NCI-H345 (cell line): Measurements from ENCODE around the gene AGPS.
"Not testable (repeated sequence)": the region's sequence is repeated elsewhere in the genome, so short reads cannot be mapped to it uniquely, and the experiment has no call there.

Experiments used
- DNase-seq: peaks from one replicate; lab custom pipeline; 2025; lab: John Stamatoyannopoulos, UW

The AGPS gene

DNA sequence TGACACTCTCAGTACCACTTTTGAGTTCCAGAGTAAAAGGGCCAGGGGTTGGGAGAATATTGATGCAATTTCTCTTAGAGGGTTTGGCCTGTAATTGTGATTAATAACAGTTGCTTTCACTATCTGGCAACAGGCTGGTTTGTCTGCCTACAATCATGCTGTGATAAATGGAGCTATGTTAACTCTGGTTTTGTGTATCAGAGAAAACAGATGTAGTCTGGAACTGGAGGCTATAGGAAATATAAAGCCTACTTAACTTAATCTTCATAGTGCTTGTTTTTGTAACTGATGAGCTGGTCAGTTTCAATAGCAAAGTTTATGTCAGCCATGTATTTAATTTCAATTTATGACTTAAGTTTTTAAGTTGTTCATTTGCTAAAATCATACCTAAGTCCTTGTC is 138.0 kb downstream of the AGPS start:
- no peak for DNase-seq

DNA sequence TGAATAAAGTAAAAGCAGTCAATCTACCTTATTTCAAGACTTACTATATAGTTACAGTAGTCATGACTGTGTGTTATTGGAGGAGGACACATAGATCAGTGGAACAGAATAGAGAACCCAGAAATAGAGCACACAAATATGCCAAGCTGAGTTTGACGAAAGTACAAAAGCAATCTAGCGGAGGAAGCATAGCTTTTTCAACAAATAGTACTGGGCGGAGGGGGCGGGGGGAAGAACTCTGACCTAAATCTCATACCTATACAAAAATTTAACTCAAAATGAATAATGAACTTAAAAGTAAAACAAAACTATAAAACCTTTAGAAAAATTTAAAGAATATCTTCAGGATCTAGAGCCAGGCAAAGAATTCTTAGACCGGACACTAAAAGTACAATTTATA is 139.1 kb downstream of the AGPS start:
- DNase-seq: no peak

- no peak for DNase-seq
These were observed 140.0 kb downstream of the AGPS start for GRCh38 chr2:177532567-177532966.

DNA sequence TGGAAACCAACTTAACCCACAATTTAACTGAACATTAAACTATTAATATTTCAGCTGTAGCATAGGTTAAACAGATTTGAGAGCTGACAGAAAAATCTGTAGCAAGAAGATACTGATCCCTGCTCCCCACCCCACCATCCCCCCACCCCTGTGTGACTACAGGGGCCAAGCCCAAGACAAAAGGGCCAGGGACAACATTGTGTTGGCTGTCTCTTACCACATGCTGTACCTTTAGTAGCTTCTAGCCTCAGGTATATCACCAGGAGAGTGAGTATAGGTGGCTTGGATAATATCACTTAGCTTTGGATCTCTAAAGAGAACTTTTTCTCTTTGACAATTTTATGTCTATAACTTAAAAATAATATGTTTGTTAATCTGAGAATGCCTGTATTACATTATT is 140.7 kb downstream of the AGPS start:
- DNase-seq: no peak

DNA sequence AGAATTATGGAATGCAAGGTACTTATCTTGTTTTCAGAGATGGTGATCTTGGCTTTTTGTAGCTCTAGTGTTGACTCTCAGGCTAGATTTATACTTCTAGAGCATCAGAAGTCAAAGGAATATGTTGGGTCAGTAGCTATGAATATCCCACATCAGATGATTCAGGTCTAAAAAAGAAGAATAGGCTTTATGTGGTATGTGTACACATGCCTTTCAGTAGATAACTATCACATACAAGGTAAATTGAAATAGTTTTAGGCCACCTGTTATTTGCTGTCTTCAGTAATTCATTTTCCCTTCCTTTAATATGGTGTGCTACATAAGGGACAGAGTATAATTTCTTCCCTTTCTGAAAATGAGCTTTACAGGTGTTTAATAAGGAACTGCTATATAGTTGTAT is 142.4 kb downstream of the AGPS start:
- no peak for DNase-seq

- DNase-seq: peak; percentile 47
These were observed 143.5 kb downstream of the AGPS start for GRCh38 chr2:177535958-177536504.

DNA sequence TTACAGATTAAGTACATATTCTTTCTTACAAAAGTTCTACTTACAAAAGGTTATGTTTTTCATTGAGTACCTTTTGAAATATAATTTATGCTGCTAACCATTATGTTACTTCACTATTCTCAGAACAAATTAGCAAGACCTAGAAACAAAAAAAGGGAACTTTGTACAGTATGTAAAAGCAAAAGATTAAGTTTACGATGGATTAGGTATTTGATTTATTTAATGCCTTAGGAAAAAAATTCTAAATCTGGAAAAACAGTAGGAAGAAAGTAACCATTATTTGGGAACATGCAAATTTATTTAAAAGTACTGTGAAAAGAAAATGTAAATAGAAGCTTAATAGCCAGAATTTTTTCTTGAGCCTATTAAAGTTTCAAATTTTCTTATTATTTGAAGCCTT is 144.6 kb downstream of the AGPS start:
- DNase-seq: no peak

GRCh38 chr2:177537636-177538035 is 145.1 kb downstream of the AGPS start:
- no peak for DNase-seq

GRCh38 chr2:177538323-177538722 is 145.8 kb downstream of the AGPS start:
- no peak for DNase-seq

DNA sequence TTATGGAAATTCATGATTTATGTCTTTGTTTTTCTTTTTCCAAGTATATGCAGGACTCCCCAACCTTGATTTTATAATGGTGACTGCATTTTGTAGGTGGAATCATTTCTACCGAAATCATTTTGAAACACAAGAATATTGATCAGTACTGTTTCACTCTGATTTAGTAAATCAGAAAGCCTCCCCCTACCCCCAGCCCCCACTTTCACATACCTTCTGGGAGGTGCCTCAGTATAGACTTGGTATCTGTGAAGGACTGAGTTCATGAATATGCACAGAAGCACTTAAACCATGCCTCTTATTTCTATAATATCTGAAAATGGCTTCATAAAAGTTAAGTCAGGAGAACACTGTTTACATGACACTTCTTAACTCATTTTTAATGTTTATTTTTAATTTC is 147.7 kb downstream of the AGPS start:
- no peak for DNase-seq

- no peak for DNase-seq
These were observed 148.9 kb downstream of the AGPS start for GRCh38 chr2:177541258-177541991.

GRCh38 chr2:177542396-177542795 is 149.8 kb downstream of the AGPS start:
- DNase-seq: no peak

GRCh38 chr2:177543007-177543760 is 150.6 kb downstream of the AGPS start:
- DNase-seq: no peak

- DNase-seq: no peak
These were observed 152.6 kb downstream of the AGPS start for GRCh38 chr2:177545143-177545542.

DNA sequence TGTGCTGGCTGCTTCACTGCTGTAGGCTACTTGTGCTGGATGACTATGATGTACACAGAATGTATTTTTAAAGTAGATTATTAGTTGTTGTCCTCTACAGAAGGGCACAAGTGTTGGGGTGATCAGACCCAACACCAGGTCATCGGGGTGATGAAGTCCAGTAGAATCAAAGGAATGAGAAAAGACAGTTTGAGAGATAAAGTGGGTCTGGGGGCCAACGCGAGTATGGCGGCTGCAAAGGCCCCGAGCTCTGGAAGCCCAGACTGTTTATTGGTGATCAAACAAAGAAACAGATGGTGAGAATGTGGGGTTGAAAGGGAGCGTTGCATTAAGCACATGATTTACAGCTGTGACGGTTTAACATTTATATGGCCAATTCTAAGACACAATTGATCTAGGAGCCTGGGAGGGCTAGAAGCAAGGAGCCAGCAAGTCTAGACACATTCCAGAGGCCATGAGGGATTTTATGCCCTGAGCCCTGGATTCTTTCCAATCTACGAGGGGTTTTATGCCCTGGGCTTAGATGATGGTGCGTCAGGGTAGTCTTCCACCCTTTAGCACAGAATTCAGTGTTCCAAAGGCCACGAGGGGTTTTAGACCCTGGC is 153.5 kb downstream of the AGPS start:
- no peak for DNase-seq

DNA sequence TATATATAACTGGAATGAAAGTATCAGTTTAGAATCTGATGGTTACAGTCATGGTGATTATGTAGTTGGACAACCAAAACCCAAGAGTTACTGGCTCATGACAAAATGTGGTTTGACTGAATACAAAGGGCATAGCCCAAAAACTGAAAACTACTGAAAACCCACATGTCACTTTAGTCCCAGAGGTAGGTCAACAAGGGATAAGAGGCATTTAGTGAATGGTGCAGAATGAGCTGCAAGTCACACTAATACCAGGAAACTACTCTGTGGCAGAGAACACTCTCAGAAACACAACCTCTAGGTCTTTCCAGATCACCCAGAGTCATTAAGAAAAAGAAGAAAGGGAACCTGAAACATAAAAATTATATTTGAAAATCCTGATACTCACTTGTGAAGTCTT is 154.5 kb downstream of the AGPS start:
- DNase-seq: no peak

GRCh38 chr2:177547772-177548171 is 155.2 kb downstream of the AGPS start:
- no peak for DNase-seq

- DNase-seq: no peak
These were observed 156.1 kb downstream of the AGPS start for GRCh38 chr2:177548636-177549035.

DNA sequence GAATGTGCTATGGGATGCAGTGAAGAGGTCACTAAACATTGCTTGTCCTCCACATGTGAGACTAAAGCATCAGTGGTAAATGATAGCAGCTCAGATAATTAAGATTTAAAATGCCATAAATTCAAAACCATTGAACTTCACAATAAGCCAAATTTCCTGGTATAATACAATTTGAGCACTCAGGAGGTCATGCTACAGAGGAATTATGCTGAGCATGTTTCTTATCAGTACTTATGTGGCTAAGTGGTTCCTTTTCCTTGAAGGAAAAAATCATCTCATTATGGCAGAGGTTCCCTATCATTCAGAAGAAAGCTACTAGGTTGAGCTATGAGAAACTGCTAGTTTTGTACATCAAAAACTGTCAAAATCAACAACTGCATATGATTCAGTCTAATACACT is 156.6 kb downstream of the AGPS start:
- DNase-seq: no peak

- no peak for DNase-seq
These were observed 158.0 kb downstream of the AGPS start for GRCh38 chr2:177550264-177551200.

GRCh38 chr2:177551360-177551759 is 158.8 kb downstream of the AGPS start:
- DNase-seq: not testable (repeated sequence)

GRCh38 chr2:177551989-177552421 is 159.4 kb downstream of the AGPS start:
- peak; percentile 45 for DNase-seq
